Fibroblast of the aortic adventitia (primary cell): Measurements from ENCODE around the gene CCNL2. TPM values are rescaled to one million over a fixed set of nuclear protein-coding genes. Genes with fewer than 3 reads are reported as not detected.

Experiments
- DNase-seq: peaks from one replicate; pipeline ENCODE4 v3.0.0-alpha.2; 2010; ENCODE audit warnings: low read depth
- H3K4me3 ChIP-seq: 2 replicates; pipeline ENCODE4 v1.5.1; 2011; ENCODE audit warnings: low read depth, mild to moderate bottlenecking, control low read depth, low read length, moderate library complexity
- total RNA-seq: library from RNA; depleted of rRNA; stranded (reverse); fragments of >200 nt; gene quantifications from 2 replicates; pipeline ENCODE4 v1.2.3, GENCODE V29; 2012; ENCODE audit warnings: low replicate concordance
- TF ChIP-seq, protein P1 (sequence below): IDR thresholded peaks from 2 replicates; pipeline ENCODE4 v1.5.1; 2011; ENCODE audit warnings: mild to moderate bottlenecking, low read length, control low read depth, inconsistent platforms; ENCODE audit not compliant: insufficient read depth

Gene CCNL2
- total RNA-seq, 1 donor = 102 TPM

DNA sequence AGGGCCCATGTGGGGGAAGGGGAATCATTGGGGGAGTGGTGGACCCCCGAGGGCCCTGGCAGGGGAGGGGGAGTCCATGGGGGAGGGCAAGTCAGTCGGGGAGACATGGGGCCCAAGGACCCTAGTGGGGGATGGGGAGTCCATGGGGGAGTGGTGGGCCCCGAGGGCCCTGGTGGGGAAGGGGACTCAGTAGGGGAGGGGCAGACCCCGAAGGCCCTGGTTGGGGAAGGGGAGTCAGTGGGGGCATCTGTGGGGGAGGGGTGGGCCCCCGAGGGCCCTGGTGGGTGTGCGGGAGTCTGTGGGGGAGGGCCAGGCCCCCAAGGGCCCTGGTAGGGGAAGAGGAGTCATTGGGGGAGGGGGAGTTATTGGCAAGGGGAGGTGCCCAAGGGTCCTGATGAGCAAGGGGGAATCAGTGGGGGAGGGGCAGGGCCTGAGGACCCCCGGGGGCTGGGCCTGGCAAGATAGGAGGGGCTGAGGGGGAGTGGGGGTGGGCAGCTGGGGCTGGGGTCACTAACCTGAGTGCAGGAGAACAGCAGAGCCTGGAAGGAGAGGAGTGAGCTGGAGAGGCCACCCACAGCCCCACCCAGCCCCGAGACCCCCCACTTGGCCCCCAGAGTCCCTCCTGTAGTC, 42.9 kb downstream of the CCNL2 start:
- H3K4me3 ChIP-seq = peak overlapping the region; percentile 88
- TF ChIP-seq, protein P1, sequence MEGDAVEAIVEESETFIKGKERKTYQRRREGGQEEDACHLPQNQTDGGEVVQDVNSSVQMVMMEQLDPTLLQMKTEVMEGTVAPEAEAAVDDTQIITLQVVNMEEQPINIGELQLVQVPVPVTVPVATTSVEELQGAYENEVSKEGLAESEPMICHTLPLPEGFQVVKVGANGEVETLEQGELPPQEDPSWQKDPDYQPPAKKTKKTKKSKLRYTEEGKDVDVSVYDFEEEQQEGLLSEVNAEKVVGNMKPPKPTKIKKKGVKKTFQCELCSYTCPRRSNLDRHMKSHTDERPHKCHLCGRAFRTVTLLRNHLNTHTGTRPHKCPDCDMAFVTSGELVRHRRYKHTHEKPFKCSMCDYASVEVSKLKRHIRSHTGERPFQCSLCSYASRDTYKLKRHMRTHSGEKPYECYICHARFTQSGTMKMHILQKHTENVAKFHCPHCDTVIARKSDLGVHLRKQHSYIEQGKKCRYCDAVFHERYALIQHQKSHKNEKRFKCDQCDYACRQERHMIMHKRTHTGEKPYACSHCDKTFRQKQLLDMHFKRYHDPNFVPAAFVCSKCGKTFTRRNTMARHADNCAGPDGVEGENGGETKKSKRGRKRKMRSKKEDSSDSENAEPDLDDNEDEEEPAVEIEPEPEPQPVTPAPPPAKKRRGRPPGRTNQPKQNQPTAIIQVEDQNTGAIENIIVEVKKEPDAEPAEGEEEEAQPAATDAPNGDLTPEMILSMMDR = no peak
- no peak for DNase-seq

GRCh38 chr1:1355416-1355815, 43.7 kb downstream of the CCNL2 start:
- DNase-seq = no peak
- TF ChIP-seq, protein P1 = no peak
- peak overlapping the region; percentile 88 for H3K4me3 ChIP-seq

DNA sequence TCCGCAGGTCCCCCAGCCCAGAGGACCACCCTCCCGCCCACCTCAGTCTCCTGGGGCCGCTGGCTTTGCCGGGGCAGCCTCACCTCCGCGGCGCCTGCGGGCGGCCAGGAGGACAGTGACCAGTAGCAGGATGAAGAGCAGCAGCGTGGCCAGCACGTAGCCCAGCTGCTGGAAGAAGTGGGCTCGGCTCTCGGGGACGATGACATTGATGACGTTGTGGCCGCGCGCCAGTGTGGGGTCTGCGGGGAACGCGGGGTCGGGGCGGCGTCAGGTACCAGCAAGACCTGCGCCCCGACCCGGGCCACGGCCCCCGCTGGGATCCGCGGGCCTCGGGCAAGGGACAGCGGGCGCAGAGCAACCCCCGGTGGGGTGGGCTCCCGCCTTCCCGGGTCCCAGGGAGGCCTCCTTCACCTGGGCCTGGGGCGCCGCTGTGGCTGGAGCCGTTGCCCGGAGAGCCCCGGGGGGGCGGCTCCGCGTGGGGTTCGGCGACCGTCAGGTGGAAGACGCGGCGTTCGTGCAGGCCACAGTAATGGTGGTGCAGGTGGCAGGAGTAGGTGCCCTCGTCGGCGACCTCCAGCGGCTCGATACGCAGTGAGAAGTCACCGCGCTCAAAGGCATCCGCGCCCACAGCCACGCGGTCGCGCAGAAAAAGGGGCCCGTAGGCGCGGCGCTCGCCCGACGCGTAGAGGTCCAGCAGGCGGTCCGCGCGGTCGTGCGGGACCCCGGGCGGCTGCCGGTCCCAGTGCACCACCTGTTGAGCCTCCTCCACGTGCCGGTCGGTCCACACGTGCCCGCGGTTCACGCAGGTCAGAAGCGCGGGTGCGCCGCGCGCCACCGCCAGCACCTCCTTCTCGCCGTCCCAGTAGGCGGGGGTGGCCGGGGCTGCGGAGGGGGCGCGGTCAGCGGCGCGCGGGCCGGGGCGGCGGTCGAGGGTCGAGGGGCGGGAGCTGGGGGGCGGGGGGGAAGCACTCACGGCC, 44.6 kb downstream of the CCNL2 start:
- no peak for DNase-seq
- TF ChIP-seq, protein P1 = no peak
- peak overlapping the region; percentile 88 for H3K4me3 ChIP-seq

GRCh38 chr1:1353389-1354151, 45.6 kb downstream of the CCNL2 start:
- TF ChIP-seq, protein P1 = no peak
- peak overlapping the region; percentile 13 for H3K4me3 ChIP-seq
- no peak for DNase-seq

GRCh38 chr1:1352786-1353388, 46.2 kb downstream of the CCNL2 start:
- no peak for DNase-seq
- TF ChIP-seq, protein P1 = no peak
- peak overlapping the region; percentile 10 for H3K4me3 ChIP-seq
